Measurements from ENCODE around the gene SLC27A5.
A peak's percentile ranks its signal among the peaks of the same experiment; 100 is the strongest.

The SLC27A5 gene, protein sequence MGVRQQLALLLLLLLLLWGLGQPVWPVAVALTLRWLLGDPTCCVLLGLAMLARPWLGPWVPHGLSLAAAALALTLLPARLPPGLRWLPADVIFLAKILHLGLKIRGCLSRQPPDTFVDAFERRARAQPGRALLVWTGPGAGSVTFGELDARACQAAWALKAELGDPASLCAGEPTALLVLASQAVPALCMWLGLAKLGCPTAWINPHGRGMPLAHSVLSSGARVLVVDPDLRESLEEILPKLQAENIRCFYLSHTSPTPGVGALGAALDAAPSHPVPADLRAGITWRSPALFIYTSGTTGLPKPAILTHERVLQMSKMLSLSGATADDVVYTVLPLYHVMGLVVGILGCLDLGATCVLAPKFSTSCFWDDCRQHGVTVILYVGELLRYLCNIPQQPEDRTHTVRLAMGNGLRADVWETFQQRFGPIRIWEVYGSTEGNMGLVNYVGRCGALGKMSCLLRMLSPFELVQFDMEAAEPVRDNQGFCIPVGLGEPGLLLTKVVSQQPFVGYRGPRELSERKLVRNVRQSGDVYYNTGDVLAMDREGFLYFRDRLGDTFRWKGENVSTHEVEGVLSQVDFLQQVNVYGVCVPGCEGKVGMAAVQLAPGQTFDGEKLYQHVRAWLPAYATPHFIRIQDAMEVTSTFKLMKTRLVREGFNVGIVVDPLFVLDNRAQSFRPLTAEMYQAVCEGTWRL

DNA sequence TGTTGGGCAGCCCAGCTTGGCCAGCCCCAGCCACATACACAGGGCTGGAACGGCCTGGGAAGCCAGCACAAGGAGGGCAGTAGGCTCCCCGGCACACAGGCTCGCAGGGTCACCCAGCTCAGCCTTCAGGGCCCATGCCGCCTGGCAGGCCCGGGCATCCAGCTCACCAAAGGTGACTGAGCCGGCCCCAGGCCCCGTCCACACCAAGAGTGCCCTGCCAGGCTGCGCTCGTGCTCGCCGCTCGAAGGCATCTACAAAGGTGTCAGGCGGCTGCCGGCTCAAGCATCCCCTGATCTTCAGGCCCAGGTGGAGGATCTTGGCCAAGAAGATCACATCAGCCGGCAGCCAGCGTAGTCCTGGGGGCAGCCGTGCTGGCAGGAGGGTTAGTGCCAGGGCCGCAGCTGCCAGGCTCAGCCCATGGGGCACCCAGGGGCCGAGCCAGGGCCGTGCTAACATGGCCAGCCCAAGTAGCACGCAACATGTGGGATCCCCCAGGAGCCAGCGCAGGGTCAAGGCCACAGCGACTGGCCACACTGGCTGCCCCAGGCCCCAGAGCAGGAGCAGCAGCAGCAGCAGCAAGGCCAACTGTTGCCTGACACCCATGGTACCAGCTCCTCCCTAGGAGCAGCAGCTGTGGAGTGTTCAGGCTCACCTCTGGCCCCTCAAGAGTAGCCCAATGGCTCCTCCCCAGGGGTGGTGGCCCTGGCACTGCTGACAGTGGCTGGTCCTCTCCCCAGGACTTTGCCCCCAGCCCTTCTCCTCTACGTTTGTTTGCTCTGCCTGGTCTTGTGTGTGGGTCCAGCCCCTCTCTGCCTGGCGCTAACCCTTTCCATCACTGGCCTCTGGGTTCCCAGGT lies at the start of gene SLC27A5:
Gene SLC27A5 (minus strand): TSS at position 640 of the 856 bp plus-strand sequence. CDS start 37 bp downstream, at position 603.
- H3K4me3 ChIP-seq (ENCODE audit: low read depth, low read length), result no peak within 1 kb of the TSS
- ChIA-PET CTCF (no interaction called here), POLR2A (interaction anchor here (0.6 to 1.4 kb wide), 3 partner anchors 8 to 32 kb away, joined by 3 to 4 read pairs (median 4); partner anchors contain the start of genes TRIM28 and ZBTB45)

DNA sequence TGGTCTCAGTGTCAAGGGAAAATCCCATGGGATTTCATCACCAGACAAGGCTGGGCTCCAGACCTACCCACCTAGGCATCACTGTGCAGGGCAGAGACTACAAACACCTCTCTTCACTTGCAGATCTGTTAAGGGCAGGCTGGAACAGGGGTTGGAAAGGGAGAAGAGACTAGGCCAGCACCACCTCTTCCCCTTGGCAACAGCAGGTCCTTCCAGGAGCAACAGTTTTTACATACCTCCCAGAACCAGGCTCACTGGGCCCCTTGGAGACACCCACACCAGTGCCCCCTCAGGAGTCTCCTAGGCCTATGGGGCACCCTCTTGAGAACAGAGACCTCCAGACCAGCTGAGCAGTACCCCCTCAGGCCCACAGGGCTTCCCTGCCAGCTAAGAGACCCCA lies 49.1 kb upstream of the SLC27A5 start:
- H3K36me3 ChIP-seq (ENCODE audit: control insufficient read depth in 2 of 2, insufficient read depth in 1 of 2, low read length in 2 of 2), result peaks cover 9 to 40% of the 10 kb centered on the region in 2 experiments
- no peak overlapping the region for H3K4me3 ChIP-seq (ENCODE audit: low read depth, low read length)
- H3K4me1 ChIP-seq (ENCODE audit: control insufficient read depth, insufficient read depth, low read length), result peaks cover 10% of the 10 kb centered on the region; the same call in 1 of the 2 replicates
- ChIA-PET CTCF (no interaction called here), POLR2A (interaction anchor here (2.1 to 3.6 kb wide), 6 partner anchors 8 to 41 kb away, joined by 4 to 19 read pairs (median 16); partner anchors contain the start of genes MZF1, TRIM28 and ZBTB45)
- H3K9me3 ChIP-seq (ENCODE audit: control insufficient read depth, insufficient read depth, low read depth, low read length), result no peaks in the 10 kb centered on the region
- H3K27ac ChIP-seq (ENCODE audit: extremely low read depth, low read depth, low read length), result no peak overlapping the region
- TF ChIP-seq YY2 (tag by site-specific recombination; IDR thresholded peaks at IDR 0.05), result no peak
- TF ChIP-seq OSR2 (tag by site-specific recombination; IDR thresholded peaks at IDR 0.05), result no peak
- TF ChIP-seq, protein P1, sequence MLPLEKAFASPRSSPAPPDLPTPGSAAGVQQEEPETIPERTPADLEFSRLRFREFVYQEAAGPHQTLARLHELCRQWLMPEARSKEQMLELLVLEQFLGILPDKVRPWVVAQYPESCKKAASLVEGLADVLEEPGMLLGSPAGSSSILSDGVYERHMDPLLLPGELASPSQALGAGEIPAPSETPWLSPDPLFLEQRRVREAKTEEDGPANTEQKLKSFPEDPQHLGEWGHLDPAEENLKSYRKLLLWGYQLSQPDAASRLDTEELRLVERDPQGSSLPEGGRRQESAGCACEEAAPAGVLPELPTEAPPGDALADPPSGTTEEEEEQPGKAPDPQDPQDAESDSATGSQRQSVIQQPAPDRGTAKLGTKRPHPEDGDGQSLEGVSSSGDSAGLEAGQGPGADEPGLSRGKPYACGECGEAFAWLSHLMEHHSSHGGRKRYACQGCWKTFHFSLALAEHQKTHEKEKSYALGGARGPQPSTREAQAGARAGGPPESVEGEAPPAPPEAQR (tag by site-specific recombination; IDR thresholded peaks at IDR 0.05), result no peak
- TF ChIP-seq ZNF221 (tag by site-specific recombination; IDR thresholded peaks at IDR 0.05; ENCODE audit: borderline replicate concordance), result no peak
- no peak for TF ChIP-seq GLIS1 (tag by site-specific recombination; IDR thresholded peaks at IDR 0.05)
- TF ChIP-seq ZNF157 (tag by site-specific recombination; IDR thresholded peaks at IDR 0.05), result no peak
- TF ChIP-seq, protein P2, sequence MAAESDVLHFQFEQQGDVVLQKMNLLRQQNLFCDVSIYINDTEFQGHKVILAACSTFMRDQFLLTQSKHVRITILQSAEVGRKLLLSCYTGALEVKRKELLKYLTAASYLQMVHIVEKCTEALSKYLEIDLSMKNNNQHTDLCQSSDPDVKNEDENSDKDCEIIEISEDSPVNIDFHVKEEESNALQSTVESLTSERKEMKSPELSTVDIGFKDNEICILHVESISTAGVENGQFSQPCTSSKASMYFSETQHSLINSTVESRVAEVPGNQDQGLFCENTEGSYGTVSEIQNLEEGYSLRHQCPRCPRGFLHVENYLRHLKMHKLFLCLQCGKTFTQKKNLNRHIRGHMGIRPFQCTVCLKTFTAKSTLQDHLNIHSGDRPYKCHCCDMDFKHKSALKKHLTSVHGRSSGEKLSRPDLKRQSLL (tag by site-specific recombination; IDR thresholded peaks at IDR 0.05), result no peak
- TF ChIP-seq GLI4 (tag by site-specific recombination; IDR thresholded peaks at IDR 0.05), result no peak
- TF ChIP-seq ZNF561 (tag by site-specific recombination; IDR thresholded peaks at IDR 0.05; ENCODE audit: borderline replicate concordance), result no peak
- no peak for TF ChIP-seq ZNF701 (tag by site-specific recombination; IDR thresholded peaks at IDR 0.05)
- TF ChIP-seq ZNF140 (tag by site-specific recombination; IDR thresholded peaks at IDR 0.05), result no peak

More for the DNA sequence above, at the start of gene SLC27A5:
- TF ChIP-seq SCRT2 (tag by site-specific recombination; IDR thresholded peaks at IDR 0.05), result peak; percentile 45; the same call in 1 of the 2 replicates
- no peak for TF ChIP-seq ZNF510 (tag by site-specific recombination; IDR thresholded peaks at IDR 0.05; ENCODE audit: insufficient replicate concordance)
- no peak within 1 kb of the TSS for H3K27ac ChIP-seq (ENCODE audit: extremely low read depth, low read depth, low read length)
- H3K4me1 ChIP-seq (ENCODE audit: control insufficient read depth, insufficient read depth, low read length), result no peaks in the 10 kb centered on the region
- H3K36me3 ChIP-seq (ENCODE audit: control insufficient read depth in 2 of 2, insufficient read depth in 1 of 2, low read length in 2 of 2), result peaks cover 0 to 18% of the 10 kb centered on the region in 2 experiments; a peak in 1 of 3 replicates
- H3K9me3 ChIP-seq (ENCODE audit: control insufficient read depth, insufficient read depth, low read depth, low read length), result no peaks in the 10 kb centered on the region
